ENCODE measurements around the gene TMEM260.
"Not testable (repeated sequence)": the region's sequence is repeated elsewhere in the genome, so short reads cannot be mapped to it uniquely, and the experiment has no call there.

DNA sequence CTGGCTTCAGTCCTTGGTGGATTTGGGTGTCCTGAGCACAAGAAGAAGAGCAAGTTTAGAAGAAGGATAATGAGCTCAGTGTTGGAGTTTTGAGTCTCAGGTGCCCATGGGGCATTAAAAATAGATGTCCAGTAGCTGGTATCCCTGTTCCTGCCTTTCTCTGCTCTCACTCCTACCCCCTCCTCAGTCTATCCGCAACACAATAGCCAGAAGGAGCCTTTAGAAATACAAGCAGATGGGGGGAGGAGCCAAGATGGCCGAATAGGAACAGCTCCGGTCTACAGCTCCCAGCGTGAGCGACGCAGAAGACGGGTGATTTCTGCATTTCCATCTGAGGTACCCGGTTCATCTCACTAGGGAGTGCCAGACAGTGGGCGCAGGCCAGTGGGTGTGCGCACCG is 87.7 kb downstream of the TMEM260 start:
- not testable (repeated sequence) for TF ChIP-seq POLR2A, CTCF, POLR2AphosphoS5 (IDR thresholded peaks at IDR 0.05)

Measured in prostate gland (tissue), 2 donors.